Measurements from ENCODE around the gene TMEM213.

Gene TMEM213

DNA sequence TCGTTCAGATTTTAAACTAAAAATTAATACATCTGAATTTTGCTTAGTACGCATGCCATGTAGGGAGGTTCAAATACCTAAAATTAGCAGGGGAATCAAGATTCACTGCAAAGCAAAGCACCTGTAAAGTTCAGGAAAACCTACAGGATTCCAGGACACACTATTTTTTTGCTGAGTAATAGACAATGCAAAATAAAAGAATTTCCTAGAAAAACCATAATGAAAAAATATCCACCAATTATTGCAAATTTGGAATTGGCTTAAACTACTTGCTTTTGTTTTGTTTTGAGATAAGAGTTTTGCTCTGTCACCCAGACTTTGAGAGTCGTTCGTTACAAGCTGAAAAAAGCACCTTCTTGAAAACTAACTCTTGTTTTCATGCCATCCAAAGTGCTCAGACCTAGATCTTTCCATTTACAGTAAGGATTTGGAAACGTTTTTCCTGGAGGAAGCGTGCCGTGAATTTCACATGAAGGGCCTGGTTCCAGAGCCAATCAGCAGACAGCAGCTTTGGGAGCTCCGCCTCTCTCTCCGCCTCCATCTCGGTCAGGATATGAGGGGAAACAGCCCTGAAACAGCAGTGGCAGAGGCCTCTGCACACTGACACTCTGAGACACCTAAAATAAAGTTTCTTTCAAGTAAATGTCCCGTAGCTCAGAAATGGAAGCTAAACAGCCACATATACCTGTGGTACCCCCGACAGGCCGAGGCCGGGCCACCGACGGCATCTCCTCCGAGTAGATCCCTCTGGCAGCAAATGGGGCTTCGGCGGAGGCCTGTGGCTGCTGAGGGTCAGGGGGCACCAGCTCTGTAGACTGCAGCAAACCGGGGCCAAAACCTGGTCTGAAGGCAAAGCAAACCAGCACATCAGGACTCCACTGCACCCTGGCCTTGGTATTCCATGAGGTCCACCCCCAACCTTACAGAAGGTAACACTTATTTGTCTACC is 46.1 kb downstream of the TMEM213 start:
- Histone ChIP-seq H3K36me3 (ENCODE audit: control insufficient read depth in 1 of 2, insufficient read depth in 2 of 2, low read length in 2 of 2) (no peaks in the 10 kb centered on the region), H3K27me3 (ENCODE audit: low read depth, low read length) (no peaks in the 10 kb centered on the region), H3K9me3 (ENCODE audit: control insufficient read depth in 1 of 2, low read length in 2 of 2) (no peaks in the 10 kb centered on the region), H3K4me3 (ENCODE audit: low read depth in 1 of 2, low read length in 2 of 2) (no peak overlapping the region), H3K27ac (ENCODE audit: low read length) (no peak overlapping the region), H3K4me1 (ENCODE audit: control insufficient read depth in 1 of 2, insufficient read depth in 2 of 2, low read length in 2 of 2) (no peaks in the 10 kb centered on the region)

DNA sequence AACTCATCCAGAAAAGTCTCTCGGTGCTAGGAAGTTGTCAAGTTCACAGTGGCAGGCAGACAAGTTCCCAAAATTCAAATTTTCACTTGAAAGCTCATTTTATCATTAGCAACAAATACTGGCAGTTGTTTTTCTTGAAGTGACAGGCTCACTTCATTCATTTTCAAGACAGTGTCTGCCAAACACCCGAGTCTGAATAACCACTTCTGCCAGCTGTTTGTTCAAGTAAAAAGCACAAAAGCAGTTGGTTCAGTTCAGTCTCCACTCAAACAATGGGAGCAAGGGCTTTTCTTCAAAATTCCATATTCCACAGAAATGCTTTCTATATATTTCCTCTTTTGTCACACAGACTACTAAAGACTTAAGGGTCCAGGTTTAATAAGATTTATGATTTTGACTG is 47.9 kb downstream of the TMEM213 start:
- H3K9me3 ChIP-seq (ENCODE audit: control insufficient read depth in 1 of 2, low read length in 2 of 2), result no peaks in the 10 kb centered on the region
- no peaks in the 10 kb centered on the region for H3K36me3 ChIP-seq (ENCODE audit: control insufficient read depth in 1 of 2, insufficient read depth in 2 of 2, low read length in 2 of 2)
- H3K27ac ChIP-seq (ENCODE audit: low read length), result no peak overlapping the region
- H3K4me3 ChIP-seq (ENCODE audit: low read depth in 1 of 2, low read length in 2 of 2), result no peak overlapping the region
- H3K4me1 ChIP-seq (ENCODE audit: control insufficient read depth in 1 of 2, insufficient read depth in 2 of 2, low read length in 2 of 2), result no peaks in the 10 kb centered on the region
- no peaks in the 10 kb centered on the region for H3K27me3 ChIP-seq (ENCODE audit: low read depth, low read length)

DNA sequence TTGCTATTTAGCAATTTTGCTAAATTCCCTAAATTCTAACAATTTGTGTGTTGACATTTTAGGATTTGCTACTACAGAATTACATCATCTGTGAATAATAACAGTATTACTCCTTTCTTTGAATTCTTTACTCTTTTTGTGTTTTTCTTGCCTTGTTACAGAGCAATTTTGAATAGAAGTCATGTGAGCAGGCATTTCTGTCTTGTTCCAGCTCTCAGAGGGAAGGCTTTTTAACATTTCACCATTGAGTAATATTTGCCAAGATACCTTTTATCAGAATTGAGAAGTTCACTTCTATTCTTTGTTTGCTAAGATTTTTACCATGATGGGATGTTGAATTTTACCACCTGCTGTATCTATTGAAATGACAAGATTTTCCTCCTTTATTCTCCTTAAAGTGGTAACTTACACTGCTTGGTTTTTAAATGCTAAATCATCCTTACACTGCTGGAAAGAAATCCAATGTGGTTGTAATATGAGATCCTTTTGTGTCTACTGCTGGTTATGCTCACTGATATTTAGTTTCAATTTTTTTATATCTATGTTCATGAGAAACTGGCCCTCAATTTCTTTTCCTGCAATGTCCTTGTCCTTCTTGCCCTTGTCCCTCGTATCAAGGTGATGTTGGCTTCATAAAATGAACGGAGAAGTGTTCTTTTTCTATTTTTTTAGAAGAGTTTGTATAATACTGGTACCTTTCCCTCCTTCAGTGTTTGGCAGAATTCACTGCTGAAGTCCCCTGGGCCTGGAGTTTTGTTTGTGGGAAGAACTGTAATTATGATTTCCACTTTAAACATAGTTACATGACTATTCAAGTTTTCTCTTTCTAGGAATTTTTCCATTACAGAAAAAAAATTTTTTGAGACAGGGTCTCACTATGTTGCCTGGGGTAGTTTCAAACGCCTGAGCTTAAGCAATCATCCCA is 50.5 kb downstream of the TMEM213 start:
- no peaks in the 10 kb centered on the region for H3K4me1 ChIP-seq (ENCODE audit: control insufficient read depth in 1 of 2, insufficient read depth in 2 of 2, low read length in 2 of 2)
- no peak overlapping the region for H3K4me3 ChIP-seq (ENCODE audit: low read depth in 1 of 2, low read length in 2 of 2)
- H3K9me3 ChIP-seq (ENCODE audit: control insufficient read depth in 1 of 2, low read length in 2 of 2), result no peaks in the 10 kb centered on the region
- peaks cover 0 to 5% of the 10 kb centered on the region in 2 donors for H3K36me3 ChIP-seq (ENCODE audit: control insufficient read depth in 1 of 2, insufficient read depth in 2 of 2, low read length in 2 of 2)
- H3K27me3 ChIP-seq (ENCODE audit: low read depth, low read length), result no peaks in the 10 kb centered on the region
- no peak overlapping the region for H3K27ac ChIP-seq (ENCODE audit: low read length)

GRCh38 chr7:138849701-138850100 is 51.9 kb downstream of the TMEM213 start:
- Histone ChIP-seq H3K4me3 (ENCODE audit: low read depth in 1 of 2, low read length in 2 of 2) (no peak overlapping the region), H3K27me3 (ENCODE audit: low read depth, low read length) (no peaks in the 10 kb centered on the region), H3K27ac (ENCODE audit: low read length) (no peak overlapping the region), H3K4me1 (ENCODE audit: control insufficient read depth in 1 of 2, insufficient read depth in 2 of 2, low read length in 2 of 2) (no peaks in the 10 kb centered on the region), H3K9me3 (ENCODE audit: control insufficient read depth in 1 of 2, low read length in 2 of 2) (no peaks in the 10 kb centered on the region), H3K36me3 (ENCODE audit: control insufficient read depth in 1 of 2, insufficient read depth in 2 of 2, low read length in 2 of 2) (peaks cover 0 to 5% of the 10 kb centered on the region in 2 donors)

DNA sequence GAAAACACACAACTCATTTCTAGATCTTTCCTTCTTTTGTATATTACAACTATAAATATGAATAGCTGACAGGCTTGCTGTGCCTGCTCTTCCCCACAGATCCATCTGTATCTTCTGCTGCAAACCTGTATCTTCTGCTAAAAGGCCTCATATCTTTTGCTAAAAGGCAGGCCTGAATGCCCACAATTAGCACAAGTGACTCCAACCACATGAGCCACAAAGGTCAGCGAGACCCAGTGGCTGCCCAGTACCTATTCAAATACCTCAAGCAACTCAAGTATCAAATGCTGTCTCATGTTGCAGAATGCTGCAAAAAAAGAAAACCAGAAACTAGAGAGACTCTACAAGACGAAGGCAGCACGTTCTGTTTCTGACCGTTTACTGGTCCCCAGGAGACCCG is 54.7 kb downstream of the TMEM213 start:
- H3K4me3 ChIP-seq (ENCODE audit: low read depth in 1 of 2, low read length in 2 of 2), result no peak overlapping the region
- H3K4me1 ChIP-seq (ENCODE audit: control insufficient read depth in 1 of 2, insufficient read depth in 2 of 2, low read length in 2 of 2), result no peaks in the 10 kb centered on the region
- no peaks in the 10 kb centered on the region for H3K27me3 ChIP-seq (ENCODE audit: low read depth, low read length)
- no peak overlapping the region for H3K27ac ChIP-seq (ENCODE audit: low read length)
- peaks cover 0 to 5% of the 10 kb centered on the region in 2 donors for H3K36me3 ChIP-seq (ENCODE audit: control insufficient read depth in 1 of 2, insufficient read depth in 2 of 2, low read length in 2 of 2)
- H3K9me3 ChIP-seq (ENCODE audit: control insufficient read depth in 1 of 2, low read length in 2 of 2), result no peaks in the 10 kb centered on the region

DNA sequence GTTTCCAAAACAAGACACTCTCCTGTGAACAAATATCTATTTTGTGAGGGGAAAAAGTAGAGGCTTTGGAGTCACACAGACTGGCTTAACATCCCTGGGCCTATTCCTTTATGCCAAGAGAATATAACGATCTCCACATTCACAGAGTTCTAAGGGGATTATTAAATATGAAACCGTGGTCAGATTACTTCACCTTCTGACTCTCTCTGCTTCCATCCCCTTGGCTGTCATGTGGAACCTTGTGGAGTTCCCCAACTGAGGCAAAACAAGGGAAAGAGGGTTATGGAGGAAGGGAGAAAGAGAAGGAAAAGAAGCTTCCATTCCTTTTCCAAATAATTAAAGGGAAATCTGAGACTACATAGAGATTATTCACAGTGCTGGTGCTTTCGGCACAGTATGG is 55.7 kb downstream of the TMEM213 start:
- Histone ChIP-seq H3K36me3 (ENCODE audit: control insufficient read depth in 1 of 2, insufficient read depth in 2 of 2, low read length in 2 of 2) (peaks cover 0 to 10% of the 10 kb centered on the region in 2 donors), H3K9me3 (ENCODE audit: control insufficient read depth in 1 of 2, low read length in 2 of 2) (no peaks in the 10 kb centered on the region), H3K27ac (ENCODE audit: low read length) (no peak overlapping the region), H3K4me3 (ENCODE audit: low read depth in 1 of 2, low read length in 2 of 2) (no peak overlapping the region), H3K4me1 (ENCODE audit: control insufficient read depth in 1 of 2, insufficient read depth in 2 of 2, low read length in 2 of 2) (no peaks in the 10 kb centered on the region), H3K27me3 (ENCODE audit: low read depth, low read length) (no peaks in the 10 kb centered on the region)

DNA sequence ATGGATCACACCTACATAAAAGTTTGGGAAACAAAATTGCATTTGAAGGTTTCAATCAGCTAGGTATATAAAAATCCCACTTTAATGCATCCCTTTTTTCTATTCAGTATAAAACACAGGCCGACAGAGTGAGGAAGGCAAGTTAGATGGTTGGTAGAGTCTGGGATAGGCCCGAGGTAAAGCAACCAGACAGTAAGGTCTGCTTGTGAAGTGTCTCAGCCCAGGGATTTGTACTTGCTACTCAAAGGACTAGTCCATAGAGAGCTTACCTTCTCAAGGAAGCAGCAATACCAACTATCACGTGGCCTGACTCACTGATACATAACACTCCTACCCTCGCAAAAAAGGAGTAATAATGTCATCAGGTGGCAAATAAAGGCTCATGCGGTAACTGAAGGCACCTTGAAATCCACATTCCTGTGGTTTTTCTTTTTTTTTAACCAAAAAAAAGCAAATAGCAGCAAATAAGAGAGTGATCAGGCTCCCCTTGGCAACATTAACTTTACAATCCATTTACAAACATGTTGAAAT is 56.4 kb downstream of the TMEM213 start:
- Histone ChIP-seq H3K4me1 (ENCODE audit: control insufficient read depth in 1 of 2, insufficient read depth in 2 of 2, low read length in 2 of 2) (no peaks in the 10 kb centered on the region), H3K27ac (ENCODE audit: low read length) (no peak overlapping the region), H3K36me3 (ENCODE audit: control insufficient read depth in 1 of 2, insufficient read depth in 2 of 2, low read length in 2 of 2) (peaks cover 0 to 10% of the 10 kb centered on the region in 2 donors), H3K27me3 (ENCODE audit: low read depth, low read length) (no peaks in the 10 kb centered on the region), H3K4me3 (ENCODE audit: low read depth in 1 of 2, low read length in 2 of 2) (no peak overlapping the region), H3K9me3 (ENCODE audit: control insufficient read depth in 1 of 2, low read length in 2 of 2) (no peaks in the 10 kb centered on the region)

DNA sequence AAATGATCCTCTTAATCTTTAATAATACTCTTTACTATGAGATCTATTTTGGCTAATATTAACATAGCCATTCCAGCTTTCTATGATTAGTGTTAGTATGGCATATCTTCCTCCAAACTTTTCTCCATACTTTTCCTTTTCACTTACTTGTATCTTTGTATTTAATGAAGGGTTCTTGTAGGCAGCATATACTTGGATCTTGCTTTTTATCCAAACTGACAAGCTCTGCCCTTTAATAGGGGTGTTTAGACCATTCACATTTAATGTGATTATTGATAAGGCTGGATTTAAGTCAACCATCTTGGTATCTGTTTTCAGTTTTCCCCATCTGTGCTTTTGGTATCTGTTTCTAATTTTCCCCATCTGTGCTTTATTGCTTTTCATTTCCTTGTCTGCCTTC is 59.9 kb downstream of the TMEM213 start:
- H3K27ac ChIP-seq (ENCODE audit: low read length), result no peak overlapping the region
- no peaks in the 10 kb centered on the region for H3K27me3 ChIP-seq (ENCODE audit: low read depth, low read length)
- no peak overlapping the region for H3K4me3 ChIP-seq (ENCODE audit: low read depth in 1 of 2, low read length in 2 of 2)
- H3K4me1 ChIP-seq (ENCODE audit: control insufficient read depth in 1 of 2, insufficient read depth in 2 of 2, low read length in 2 of 2), result no peaks in the 10 kb centered on the region
- peaks cover 0 to 11% of the 10 kb centered on the region in 2 donors for H3K36me3 ChIP-seq (ENCODE audit: control insufficient read depth in 1 of 2, insufficient read depth in 2 of 2, low read length in 2 of 2)
- no peaks in the 10 kb centered on the region for H3K9me3 ChIP-seq (ENCODE audit: control insufficient read depth in 1 of 2, low read length in 2 of 2)

- H3K9me3 ChIP-seq (ENCODE audit: control insufficient read depth in 1 of 2, low read length in 2 of 2), result no peaks in the 10 kb centered on the region
- no peaks in the 10 kb centered on the region for H3K27me3 ChIP-seq (ENCODE audit: low read depth, low read length)
- no peaks in the 10 kb centered on the region for H3K4me1 ChIP-seq (ENCODE audit: control insufficient read depth in 1 of 2, insufficient read depth in 2 of 2, low read length in 2 of 2)
- no peak overlapping the region for H3K27ac ChIP-seq (ENCODE audit: low read length)
- H3K4me3 ChIP-seq (ENCODE audit: low read depth in 1 of 2, low read length in 2 of 2), result no peak overlapping the region
- peaks cover 0 to 11% of the 10 kb centered on the region in 2 donors for H3K36me3 ChIP-seq (ENCODE audit: control insufficient read depth in 1 of 2, insufficient read depth in 2 of 2, low read length in 2 of 2)
Measured at GRCh38 chr7:138861051-138861450, 63.3 kb downstream of the TMEM213 start.

DNA sequence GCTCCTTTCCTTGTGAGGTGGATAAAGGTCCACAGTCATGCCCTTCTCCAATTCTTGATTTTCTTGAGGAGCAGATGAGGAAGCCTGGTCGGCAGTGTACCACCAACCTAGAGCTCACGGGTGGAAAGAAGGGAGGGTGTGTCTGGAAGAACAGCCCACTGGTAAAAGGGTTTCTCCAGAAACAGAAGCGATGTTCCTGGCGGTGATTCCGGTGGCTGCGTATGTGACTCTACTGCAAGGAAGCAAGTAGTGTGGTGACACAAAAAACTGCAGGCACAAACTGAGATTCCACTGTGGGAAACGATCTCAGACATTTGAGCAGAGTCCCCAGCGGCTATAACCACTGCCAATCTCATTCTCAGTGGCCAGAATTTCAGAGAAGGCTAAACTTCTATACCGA is 66.1 kb downstream of the TMEM213 start:
- H3K4me3 ChIP-seq (ENCODE audit: low read depth in 1 of 2, low read length in 2 of 2), result no peak overlapping the region
- no peaks in the 10 kb centered on the region for H3K27me3 ChIP-seq (ENCODE audit: low read depth, low read length)
- H3K36me3 ChIP-seq (ENCODE audit: control insufficient read depth in 1 of 2, insufficient read depth in 2 of 2, low read length in 2 of 2), result peaks cover 0 to 14% of the 10 kb centered on the region in 2 donors

DNA sequence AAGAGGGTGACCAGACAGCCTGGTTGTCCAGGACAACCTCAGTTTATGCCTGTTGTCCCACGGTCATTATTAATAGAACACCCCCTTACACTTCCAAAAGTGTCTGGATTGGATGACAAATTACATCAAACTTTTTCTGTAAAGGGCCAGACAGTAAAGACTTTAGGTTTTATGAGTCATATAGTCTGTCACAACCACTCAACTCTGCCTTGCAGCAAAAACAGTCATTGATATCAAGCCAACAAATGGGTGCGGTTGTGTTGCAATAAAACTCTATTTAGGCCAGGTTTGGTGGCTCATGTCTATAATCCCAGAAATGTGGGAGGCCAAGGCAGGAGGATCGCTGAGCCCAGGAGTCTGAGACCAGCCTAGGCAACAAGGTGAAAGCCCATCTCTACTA is 66.9 kb downstream of the TMEM213 start:
- H3K4me1 ChIP-seq (ENCODE audit: control insufficient read depth in 1 of 2, insufficient read depth in 2 of 2, low read length in 2 of 2), result no peaks in the 10 kb centered on the region
- no peaks in the 10 kb centered on the region for H3K9me3 ChIP-seq (ENCODE audit: control insufficient read depth in 1 of 2, low read length in 2 of 2)
- H3K27me3 ChIP-seq (ENCODE audit: low read depth, low read length), result no peaks in the 10 kb centered on the region
- H3K36me3 ChIP-seq (ENCODE audit: control insufficient read depth in 1 of 2, insufficient read depth in 2 of 2, low read length in 2 of 2), result peaks cover 0 to 14% of the 10 kb centered on the region in 2 donors
- no peak overlapping the region for H3K27ac ChIP-seq (ENCODE audit: low read length)
- H3K4me3 ChIP-seq (ENCODE audit: low read depth in 1 of 2, low read length in 2 of 2), result no peak overlapping the region

More for the DNA sequence above, 66.1 kb downstream of the TMEM213 start:
- Histone ChIP-seq H3K4me1 (ENCODE audit: control insufficient read depth in 1 of 2, insufficient read depth in 2 of 2, low read length in 2 of 2) (no peaks in the 10 kb centered on the region), H3K9me3 (ENCODE audit: control insufficient read depth in 1 of 2, low read length in 2 of 2) (no peaks in the 10 kb centered on the region), H3K27ac (ENCODE audit: low read length) (no peak overlapping the region)
